SH-SY5Y (cell line): Measurements from ENCODE around the gene LY86.

ENCODE experiments used
- GATA2 ChIP-seq: IDR thresholded peaks from 2 replicates; pipeline ENCODE4 v1.6.1; 2011; ENCODE audit warnings: mild to moderate bottlenecking, low read depth, low read length
- GATA3 ChIP-seq: IDR thresholded peaks from 2 replicates; pipeline ENCODE4 v1.6.1; 2011; ENCODE audit warnings: low read depth, mild to moderate bottlenecking, low read length, moderate library complexity

DNA sequence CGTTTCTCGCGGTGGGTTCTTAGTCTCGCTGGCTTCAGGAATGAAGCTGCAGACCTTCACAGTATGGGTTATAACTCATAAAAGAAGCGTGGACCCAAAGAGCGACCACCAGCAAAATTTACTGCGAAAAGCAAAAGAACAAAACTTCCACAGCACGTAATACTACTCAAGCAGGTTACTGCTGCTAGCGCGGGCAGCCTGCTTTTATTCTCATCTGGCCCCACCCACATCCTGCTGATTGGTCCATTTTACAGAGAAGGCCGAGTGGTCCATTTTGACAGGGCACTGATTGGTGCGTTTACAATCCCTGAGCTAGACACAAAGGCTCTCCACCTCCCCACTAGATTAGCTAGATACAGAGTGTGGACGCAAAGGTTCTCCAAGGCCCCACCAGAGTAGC, 17.4 kb downstream of the LY86 start:
- TF ChIP-seq GATA3 = no peak
- no peak for TF ChIP-seq GATA2
